Measurements from ENCODE around the gene SYNGR1.
"Not testable (repeated sequence)": the region's sequence is repeated elsewhere in the genome, so short reads cannot be mapped to it uniquely, and the experiment has no call there.

SYNGR1 gene

DNA sequence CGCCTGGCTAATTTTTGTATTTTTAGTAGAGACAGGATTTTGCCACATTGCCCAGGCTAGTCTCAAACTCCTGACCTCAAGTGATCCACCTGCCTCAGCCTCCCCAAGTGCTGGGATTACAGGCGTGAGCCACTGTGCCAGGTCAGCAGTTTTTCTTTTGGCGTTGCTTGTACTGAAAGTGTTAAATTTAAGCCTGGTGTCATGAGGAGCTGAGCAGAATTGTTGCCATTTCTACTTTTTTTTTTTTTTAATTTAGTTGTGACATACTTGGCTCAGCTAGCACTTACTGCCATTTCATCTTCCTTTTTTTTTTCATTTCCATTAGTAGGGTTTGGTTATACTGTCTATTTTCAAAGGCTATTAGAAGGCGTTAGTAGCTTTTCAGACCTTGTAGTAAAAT lies 60.5 kb downstream of the SYNGR1 start:
- Histone ChIP-seq H3K27me3 (ENCODE audit: control insufficient read depth in 1 of 2, insufficient read depth in 2 of 2, low read length in 2 of 2) (no peaks in the 10 kb centered on the region), H3K4me1 (ENCODE audit: control insufficient read depth, insufficient read depth, low read length) (peaks cover 5% of the 10 kb centered on the region), H3K27ac (ENCODE audit: low read length) (no peak overlapping the region), H3K36me3 (ENCODE audit: control insufficient read depth in 2 of 2, insufficient read depth in 2 of 2, low read length in 2 of 2) (peaks cover 4 to 5% of the 10 kb centered on the region in 2 donors), H3K4me3 (ENCODE audit: low read length in 2 of 2) (no peak overlapping the region), H3K9ac (ENCODE audit: low read length in 2 of 2) (no peak overlapping the region), H3K9me3 (ENCODE audit: control insufficient read depth in 2 of 2, low read length in 2 of 2) (no peaks in the 10 kb centered on the region)

DNA sequence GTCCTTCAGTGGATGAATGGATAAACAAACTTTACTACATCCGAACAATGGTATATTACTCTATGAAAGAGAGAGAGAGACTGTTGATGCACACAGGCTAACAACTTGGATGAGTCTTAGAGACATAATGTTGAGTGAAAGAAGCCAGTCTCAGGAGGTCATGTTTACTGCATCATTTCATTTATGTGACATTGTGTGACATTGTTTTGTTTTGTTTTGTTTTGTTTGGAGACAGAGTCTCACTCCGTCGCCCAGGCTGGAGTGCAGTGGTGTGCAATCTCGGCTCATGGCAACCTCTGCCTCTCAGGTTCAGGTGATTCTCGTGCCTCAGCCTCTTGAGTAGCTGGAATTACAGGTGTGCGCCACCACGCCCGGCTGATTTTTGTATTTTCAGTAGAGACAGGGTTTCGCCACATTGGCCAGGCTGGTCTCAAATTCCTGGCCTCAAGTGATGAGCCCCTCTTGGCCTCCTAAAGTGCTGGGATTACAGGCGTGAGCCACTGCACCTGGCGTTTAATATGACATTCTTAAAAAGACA lies 62.1 kb downstream of the SYNGR1 start:
- H3K4me3 ChIP-seq (ENCODE audit: low read length in 2 of 2); H3K4me1 ChIP-seq (ENCODE audit: control insufficient read depth, insufficient read depth, low read length); H3K9me3 ChIP-seq (ENCODE audit: control insufficient read depth in 2 of 2, low read length in 2 of 2); H3K9ac ChIP-seq (ENCODE audit: low read length in 2 of 2); H3K27me3 ChIP-seq (ENCODE audit: control insufficient read depth in 1 of 2, insufficient read depth in 2 of 2, low read length in 2 of 2); H3K27ac ChIP-seq (ENCODE audit: low read length): not testable (repeated sequence)
- H3K36me3 ChIP-seq (ENCODE audit: control insufficient read depth in 2 of 2, insufficient read depth in 2 of 2, low read length in 2 of 2): peaks cover 19 to 20% of the 10 kb centered on the region in 2 donors

DNA sequence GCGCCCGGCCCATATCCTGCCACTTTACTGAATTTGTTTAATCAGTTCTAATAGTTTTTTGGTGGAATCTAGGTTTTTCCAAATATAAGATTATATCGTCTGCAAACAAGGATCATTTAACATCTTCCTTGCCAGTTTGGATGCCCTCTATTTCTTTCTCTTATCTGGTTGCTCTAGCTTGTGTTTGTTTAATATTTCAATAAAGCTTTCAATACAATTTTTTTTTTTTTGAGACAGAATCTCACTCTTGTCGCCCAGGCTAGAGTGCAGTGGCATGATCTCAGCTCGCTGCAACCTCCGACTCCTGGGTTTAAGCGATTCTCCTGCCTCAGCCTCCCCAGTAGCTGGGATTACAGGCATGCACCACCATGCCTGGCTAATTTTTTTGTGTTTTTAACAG lies 63.4 kb downstream of the SYNGR1 start:
- H3K27me3 ChIP-seq (ENCODE audit: control insufficient read depth in 1 of 2, insufficient read depth in 2 of 2, low read length in 2 of 2); H3K4me3 ChIP-seq (ENCODE audit: low read length in 2 of 2); H3K9ac ChIP-seq (ENCODE audit: low read length in 2 of 2); H3K27ac ChIP-seq (ENCODE audit: low read length); H3K9me3 ChIP-seq (ENCODE audit: control insufficient read depth in 2 of 2, low read length in 2 of 2); H3K4me1 ChIP-seq (ENCODE audit: control insufficient read depth, insufficient read depth, low read length): not testable (repeated sequence)
- H3K36me3 ChIP-seq (ENCODE audit: control insufficient read depth in 2 of 2, insufficient read depth in 2 of 2, low read length in 2 of 2): peaks cover 28 to 30% of the 10 kb centered on the region in 2 donors

DNA sequence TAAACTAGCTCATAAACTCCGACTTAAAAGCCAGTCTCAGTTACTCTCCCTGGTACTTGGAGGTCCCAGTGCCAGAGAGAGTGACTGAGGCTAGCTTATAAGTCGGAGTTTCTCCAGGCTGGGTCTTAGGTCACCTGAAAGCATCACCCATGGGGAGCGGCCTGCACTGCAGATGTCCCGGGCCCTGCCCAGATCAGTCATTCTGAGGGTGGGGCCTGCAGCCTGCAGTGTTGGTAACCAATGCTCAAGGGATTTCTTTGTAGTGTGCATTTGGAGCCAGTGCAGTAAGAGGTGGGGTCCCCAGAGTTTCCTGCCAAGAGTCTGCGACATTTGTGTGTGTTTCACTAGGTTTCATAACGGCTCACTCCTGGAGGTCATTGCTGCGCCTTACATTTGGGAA lies 64.6 kb downstream of the SYNGR1 start:
- Histone ChIP-seq H3K9ac (ENCODE audit: low read length in 2 of 2) (no peak overlapping the region), H3K9me3 (ENCODE audit: control insufficient read depth in 2 of 2, low read length in 2 of 2) (no peaks in the 10 kb centered on the region), H3K4me3 (ENCODE audit: low read length in 2 of 2) (no peak overlapping the region), H3K4me1 (ENCODE audit: control insufficient read depth, insufficient read depth, low read length) (no peaks in the 10 kb centered on the region), H3K27me3 (ENCODE audit: control insufficient read depth in 1 of 2, insufficient read depth in 2 of 2, low read length in 2 of 2) (no peaks in the 10 kb centered on the region), H3K27ac (ENCODE audit: low read length) (no peak overlapping the region), H3K36me3 (ENCODE audit: control insufficient read depth in 2 of 2, insufficient read depth in 2 of 2, low read length in 2 of 2) (peaks cover 40 to 41% of the 10 kb centered on the region in 2 donors)

DNA sequence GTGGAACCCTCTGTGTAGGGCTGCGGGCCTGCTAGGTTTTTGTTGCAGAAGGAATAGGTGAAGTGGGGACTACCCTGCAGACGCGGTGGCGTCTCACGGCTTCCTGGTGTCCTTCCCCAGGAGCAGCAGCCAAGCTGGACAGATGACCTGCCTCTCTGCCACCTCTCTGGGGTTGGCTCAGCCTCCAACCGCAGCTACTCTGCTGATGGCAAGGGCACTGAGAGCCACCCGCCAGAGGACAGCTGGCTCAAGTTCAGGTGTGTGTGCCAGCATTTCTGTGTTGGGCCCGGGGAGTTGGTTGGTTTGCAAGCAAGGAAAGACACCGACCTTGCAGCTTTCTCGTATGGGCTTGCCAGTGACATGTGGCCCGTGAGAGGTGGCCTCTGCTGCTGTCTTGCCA lies 65.1 kb downstream of the SYNGR1 start:
- Histone ChIP-seq H3K27me3 (ENCODE audit: control insufficient read depth in 1 of 2, insufficient read depth in 2 of 2, low read length in 2 of 2) (no peaks in the 10 kb centered on the region), H3K27ac (ENCODE audit: low read length) (no peak overlapping the region), H3K4me3 (ENCODE audit: low read length in 2 of 2) (no peak overlapping the region), H3K9me3 (ENCODE audit: control insufficient read depth in 2 of 2, low read length in 2 of 2) (no peaks in the 10 kb centered on the region), H3K4me1 (ENCODE audit: control insufficient read depth, insufficient read depth, low read length) (no peaks in the 10 kb centered on the region), H3K9ac (ENCODE audit: low read length in 2 of 2) (no peak overlapping the region), H3K36me3 (ENCODE audit: control insufficient read depth in 2 of 2, insufficient read depth in 2 of 2, low read length in 2 of 2) (peaks cover 44 to 46% of the 10 kb centered on the region in 2 donors)

DNA sequence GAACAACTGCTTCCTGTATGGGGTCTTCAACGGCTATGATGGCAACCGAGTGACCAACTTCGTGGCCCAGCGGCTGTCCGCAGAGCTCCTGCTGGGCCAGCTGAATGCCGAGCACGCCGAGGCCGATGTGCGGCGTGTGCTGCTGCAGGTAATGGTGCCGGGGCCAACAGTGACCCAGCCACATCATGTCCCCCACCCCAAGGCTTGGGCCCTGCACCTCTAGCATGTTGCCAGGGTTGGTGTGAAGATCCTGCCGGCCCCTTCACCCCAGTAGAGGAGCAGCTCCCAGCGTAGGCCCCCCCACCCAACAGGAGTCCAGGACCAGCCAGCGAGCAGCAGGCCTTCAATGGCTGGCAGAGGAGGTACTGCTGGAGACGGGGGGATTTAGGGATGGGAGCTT lies 65.7 kb downstream of the SYNGR1 start:
- H3K36me3 ChIP-seq (ENCODE audit: control insufficient read depth in 2 of 2, insufficient read depth in 2 of 2, low read length in 2 of 2): peaks cover 51 to 52% of the 10 kb centered on the region in 2 donors

DNA sequence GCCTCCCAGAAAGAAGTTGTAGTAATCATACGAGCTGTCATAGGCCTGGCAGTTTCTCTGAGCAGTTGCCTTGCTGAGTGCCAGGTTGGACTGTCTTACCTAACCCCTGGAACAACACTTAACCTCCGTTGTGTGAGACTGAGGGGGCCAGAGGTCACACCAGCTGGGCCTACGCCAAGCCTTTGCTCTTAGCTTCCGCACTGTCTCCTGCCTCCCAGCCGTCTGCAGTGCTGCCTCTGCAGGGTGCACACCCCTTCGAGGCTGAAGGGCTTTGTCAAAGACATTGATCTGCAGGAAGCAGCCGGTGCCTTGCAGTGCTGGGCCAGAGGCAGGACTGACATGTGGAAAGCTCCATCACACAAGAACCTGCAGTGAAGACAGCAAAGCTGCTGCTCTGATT lies 66.5 kb downstream of the SYNGR1 start:
- Histone ChIP-seq H3K4me1 (ENCODE audit: control insufficient read depth, insufficient read depth, low read length) (no peaks in the 10 kb centered on the region), H3K4me3 (ENCODE audit: low read length in 2 of 2) (no peak overlapping the region), H3K36me3 (ENCODE audit: control insufficient read depth in 2 of 2, insufficient read depth in 2 of 2, low read length in 2 of 2) (peaks cover 56% of the 10 kb centered on the region in 2 donors), H3K9ac (ENCODE audit: low read length in 2 of 2) (no peak overlapping the region), H3K27ac (ENCODE audit: low read length) (no peak overlapping the region), H3K9me3 (ENCODE audit: control insufficient read depth in 2 of 2, low read length in 2 of 2) (no peaks in the 10 kb centered on the region), H3K27me3 (ENCODE audit: control insufficient read depth in 1 of 2, insufficient read depth in 2 of 2, low read length in 2 of 2) (no peaks in the 10 kb centered on the region)

More for the DNA sequence above, 65.7 kb downstream of the SYNGR1 start:
- H3K27ac ChIP-seq (ENCODE audit: low read length): no peak overlapping the region
- H3K4me3 ChIP-seq (ENCODE audit: low read length in 2 of 2): no peak overlapping the region
- H3K27me3 ChIP-seq (ENCODE audit: control insufficient read depth in 1 of 2, insufficient read depth in 2 of 2, low read length in 2 of 2): no peaks in the 10 kb centered on the region
- H3K9ac ChIP-seq (ENCODE audit: low read length in 2 of 2): no peak overlapping the region
- no peaks in the 10 kb centered on the region for H3K4me1 ChIP-seq (ENCODE audit: control insufficient read depth, insufficient read depth, low read length)
- no peaks in the 10 kb centered on the region for H3K9me3 ChIP-seq (ENCODE audit: control insufficient read depth in 2 of 2, low read length in 2 of 2)

DNA sequence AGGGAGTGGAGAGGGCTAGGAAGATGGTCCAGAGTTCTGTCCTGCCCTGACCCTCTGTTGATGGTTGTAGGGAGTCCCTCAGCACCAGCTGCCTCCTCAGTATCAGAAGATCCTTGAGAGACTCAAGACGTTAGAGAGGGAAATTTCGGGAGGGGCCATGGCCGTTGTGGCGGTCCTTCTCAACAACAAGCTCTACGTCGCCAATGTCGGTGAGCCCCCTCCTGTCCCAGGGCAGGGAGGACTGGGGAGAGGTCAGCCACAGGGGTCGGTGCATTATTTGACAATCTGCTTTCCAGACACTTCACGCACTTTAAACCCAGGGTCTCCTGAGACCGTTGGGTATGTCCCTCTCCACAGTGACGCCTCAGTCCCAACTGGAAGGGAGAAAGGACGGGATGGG lies 67.8 kb downstream of the SYNGR1 start:
- Histone ChIP-seq H3K4me3 (ENCODE audit: low read length in 2 of 2) (no peak overlapping the region), H3K4me1 (ENCODE audit: control insufficient read depth, insufficient read depth, low read length) (no peaks in the 10 kb centered on the region), H3K27me3 (ENCODE audit: control insufficient read depth in 1 of 2, insufficient read depth in 2 of 2, low read length in 2 of 2) (no peaks in the 10 kb centered on the region), H3K9me3 (ENCODE audit: control insufficient read depth in 2 of 2, low read length in 2 of 2) (no peaks in the 10 kb centered on the region), H3K27ac (ENCODE audit: low read length) (no peak overlapping the region), H3K9ac (ENCODE audit: low read length in 2 of 2) (no peak overlapping the region), H3K36me3 (ENCODE audit: control insufficient read depth in 2 of 2, insufficient read depth in 2 of 2, low read length in 2 of 2) (peaks cover 61 to 66% of the 10 kb centered on the region in 2 donors)

DNA sequence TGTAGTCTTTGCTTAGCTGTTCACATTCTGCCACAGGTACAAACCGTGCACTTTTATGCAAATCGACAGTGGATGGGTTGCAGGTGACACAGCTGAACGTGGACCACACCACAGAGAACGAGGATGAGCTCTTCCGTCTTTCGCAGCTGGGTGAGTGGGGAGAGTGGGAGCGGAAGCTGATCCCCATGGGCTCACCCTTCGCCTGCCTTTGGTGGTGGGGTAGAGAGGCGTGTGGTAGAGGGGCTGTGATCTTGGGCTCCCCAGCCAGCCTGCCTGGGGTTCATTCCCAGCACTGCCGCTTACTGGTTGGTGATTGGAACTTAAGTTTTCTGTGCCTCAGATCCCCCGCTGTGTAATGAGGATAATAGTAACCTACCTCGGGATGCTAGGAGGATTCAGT lies 68.9 kb downstream of the SYNGR1 start:
- H3K4me3 ChIP-seq (ENCODE audit: low read length in 2 of 2): no peak overlapping the region
- no peaks in the 10 kb centered on the region for H3K4me1 ChIP-seq (ENCODE audit: control insufficient read depth, insufficient read depth, low read length)
- H3K27me3 ChIP-seq (ENCODE audit: control insufficient read depth in 1 of 2, insufficient read depth in 2 of 2, low read length in 2 of 2): no peaks in the 10 kb centered on the region
- no peaks in the 10 kb centered on the region for H3K9me3 ChIP-seq (ENCODE audit: control insufficient read depth in 2 of 2, low read length in 2 of 2)
- H3K36me3 ChIP-seq (ENCODE audit: control insufficient read depth in 2 of 2, insufficient read depth in 2 of 2, low read length in 2 of 2): peaks cover 62 to 69% of the 10 kb centered on the region in 2 donors
- no peak overlapping the region for H3K27ac ChIP-seq (ENCODE audit: low read length)
- no peak overlapping the region for H3K9ac ChIP-seq (ENCODE audit: low read length in 2 of 2)

DNA sequence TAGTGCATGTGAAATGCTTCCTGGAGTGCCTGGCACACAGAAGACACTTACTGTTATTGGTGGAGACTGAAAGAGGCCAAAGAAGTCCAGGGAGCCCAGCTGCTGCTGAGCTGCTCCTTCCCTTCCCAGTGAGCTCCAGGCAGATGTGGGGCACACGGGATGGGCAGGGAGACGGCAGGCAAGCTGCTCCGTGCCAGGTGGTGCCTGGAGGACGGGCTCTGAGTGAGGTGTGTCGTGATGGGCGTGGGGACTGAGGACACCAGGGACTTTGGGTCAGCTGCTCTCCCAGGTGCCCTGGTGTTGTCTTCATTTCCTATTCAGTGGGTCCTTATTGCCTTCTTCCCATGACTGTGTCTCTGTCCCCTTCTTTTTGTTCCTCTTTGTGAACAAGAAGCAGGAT lies 69.3 kb downstream of the SYNGR1 start:
- Histone ChIP-seq H3K27ac (ENCODE audit: low read length) (no peak overlapping the region), H3K4me3 (ENCODE audit: low read length in 2 of 2) (no peak overlapping the region), H3K9ac (ENCODE audit: low read length in 2 of 2) (no peak overlapping the region), H3K36me3 (ENCODE audit: control insufficient read depth in 2 of 2, insufficient read depth in 2 of 2, low read length in 2 of 2) (peaks cover 66 to 69% of the 10 kb centered on the region in 2 donors), H3K4me1 (ENCODE audit: control insufficient read depth, insufficient read depth, low read length) (no peaks in the 10 kb centered on the region), H3K9me3 (ENCODE audit: control insufficient read depth in 2 of 2, low read length in 2 of 2) (no peaks in the 10 kb centered on the region), H3K27me3 (ENCODE audit: control insufficient read depth in 1 of 2, insufficient read depth in 2 of 2, low read length in 2 of 2) (no peaks in the 10 kb centered on the region)

DNA sequence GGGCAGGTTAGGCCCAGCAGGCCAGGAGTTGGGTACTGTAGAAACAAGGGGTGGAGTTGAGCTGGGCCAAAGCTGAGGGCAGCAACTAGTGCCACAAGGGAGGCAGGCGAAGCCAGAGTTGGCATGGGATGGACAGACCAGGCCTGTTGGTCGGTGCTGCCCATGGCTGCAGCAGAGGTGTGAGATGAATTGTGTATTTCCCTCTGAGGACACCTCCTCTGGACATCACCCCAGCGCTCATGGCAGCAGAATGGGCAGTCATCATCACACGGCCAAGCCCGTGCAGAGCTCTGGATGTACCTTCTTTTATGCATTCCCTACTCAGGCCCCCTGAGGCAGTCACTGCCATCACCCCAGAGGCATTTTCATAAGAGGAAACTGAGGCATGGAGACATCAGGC lies 70.1 kb downstream of the SYNGR1 start:
- no peaks in the 10 kb centered on the region for H3K4me1 ChIP-seq (ENCODE audit: control insufficient read depth, insufficient read depth, low read length)
- H3K27ac ChIP-seq (ENCODE audit: low read length): no peak overlapping the region
- no peaks in the 10 kb centered on the region for H3K9me3 ChIP-seq (ENCODE audit: control insufficient read depth in 2 of 2, low read length in 2 of 2)
- H3K36me3 ChIP-seq (ENCODE audit: control insufficient read depth in 2 of 2, insufficient read depth in 2 of 2, low read length in 2 of 2): peaks cover 66 to 73% of the 10 kb centered on the region in 2 donors
- H3K27me3 ChIP-seq (ENCODE audit: control insufficient read depth in 1 of 2, insufficient read depth in 2 of 2, low read length in 2 of 2): no peaks in the 10 kb centered on the region
- H3K9ac ChIP-seq (ENCODE audit: low read length in 2 of 2): no peak overlapping the region
- H3K4me3 ChIP-seq (ENCODE audit: low read length in 2 of 2): no peak overlapping the region

All from stomach smooth muscle (tissue), 2 donors.